GM18526 (cell line): Measurements from ENCODE around the gene CD28.

Experiments used
- POLR2A ChIP-seq: IDR thresholded peaks from 3 replicates; pipeline ENCODE4 v1.6.1; 2011; ENCODE audit not compliant: insufficient read length; ENCODE audit errors: extremely low read depth

The CD28 gene

DNA sequence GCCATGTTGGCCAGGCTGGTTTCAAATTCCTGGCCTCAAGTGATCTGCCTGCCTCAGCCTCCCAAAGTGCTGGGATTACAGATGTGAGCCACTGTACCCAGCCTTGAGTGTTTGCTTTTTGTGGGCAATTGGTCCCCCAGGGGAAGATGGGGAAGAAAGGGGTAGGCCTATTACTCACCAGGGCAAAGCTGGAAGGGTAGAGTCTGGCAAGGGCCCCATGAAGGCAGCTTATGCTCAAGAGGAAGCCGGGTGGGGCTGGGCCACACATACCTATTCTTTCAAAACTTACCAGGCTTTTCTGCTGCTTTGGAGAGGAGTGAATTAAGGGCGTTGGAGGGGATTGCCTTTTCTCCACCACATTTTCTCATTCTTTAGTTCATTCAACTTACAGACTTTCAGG is 24.5 kb upstream of the CD28 start:
- TF ChIP-seq POLR2A: no peak

DNA sequence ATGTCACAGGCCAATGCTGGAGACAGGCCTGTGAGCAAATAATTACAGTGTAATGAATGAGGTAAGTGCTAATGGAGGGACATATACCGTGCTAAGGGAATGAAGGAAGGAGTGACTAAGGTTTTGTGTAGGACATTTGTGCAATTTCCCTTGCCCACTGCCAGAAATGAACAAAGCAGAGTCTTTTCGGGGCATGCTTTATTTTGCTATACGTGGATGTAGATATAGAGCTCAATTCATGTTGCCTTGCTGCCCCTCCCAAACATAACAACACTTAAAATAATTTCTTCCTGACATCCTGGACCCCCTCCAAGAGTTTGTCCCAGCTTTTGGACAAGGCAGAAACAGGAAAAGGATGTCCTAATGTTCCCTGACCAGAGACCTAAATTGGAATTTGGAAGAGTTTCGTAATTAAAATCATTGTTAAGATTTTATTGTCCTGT is 23.7 kb upstream of the CD28 start:
- no peak for TF ChIP-seq POLR2A

DNA sequence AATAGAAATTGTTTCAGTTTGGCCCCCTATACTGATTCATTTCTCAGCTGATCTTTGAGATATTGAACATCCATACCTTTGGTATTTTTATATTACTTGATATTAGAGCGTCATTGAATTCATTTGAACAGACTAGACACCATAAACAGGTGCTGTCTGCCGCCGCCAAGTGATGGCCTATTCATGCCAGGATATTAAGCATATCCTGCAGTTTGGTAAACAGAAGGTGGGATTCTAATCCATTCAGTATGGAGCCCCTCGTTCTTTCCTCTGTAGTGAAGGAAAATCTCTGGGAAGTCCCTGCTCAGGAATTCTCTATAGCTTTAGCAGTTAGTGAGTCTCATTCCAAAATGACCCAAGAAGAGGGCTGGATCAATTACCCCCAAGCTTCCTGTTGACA is 23.0 kb upstream of the CD28 start:
- TF ChIP-seq POLR2A: no peak

DNA sequence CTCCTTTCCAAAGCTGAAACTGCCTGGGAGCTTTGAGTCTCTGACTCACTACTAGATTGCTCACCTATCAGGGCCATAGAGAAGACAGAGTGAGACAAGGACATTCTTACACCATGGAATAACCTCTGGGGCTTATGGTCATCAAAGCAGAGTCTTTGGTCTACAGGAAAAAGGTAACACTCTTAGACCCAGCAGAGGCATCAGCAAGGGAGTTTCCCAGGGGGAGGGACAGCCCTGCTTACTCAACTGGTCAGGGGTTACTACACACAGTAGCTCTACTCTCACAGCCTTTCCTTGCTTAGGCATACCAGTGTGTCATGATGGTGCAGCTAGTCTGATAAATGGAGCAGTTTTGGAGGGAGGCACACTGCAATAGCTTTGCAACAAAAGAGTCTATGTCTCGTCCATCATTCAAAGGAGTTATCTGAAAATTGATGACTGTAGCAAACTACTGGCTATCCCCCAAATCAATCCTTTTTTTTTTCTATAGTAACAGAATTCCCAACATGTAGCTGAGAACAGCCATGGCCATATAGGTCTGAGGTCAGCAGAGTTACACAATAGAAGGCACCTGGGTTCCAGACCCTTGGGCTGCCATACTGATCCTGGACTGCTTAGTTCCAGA is 22.4 kb upstream of the CD28 start:
- TF ChIP-seq POLR2A: no peak

DNA sequence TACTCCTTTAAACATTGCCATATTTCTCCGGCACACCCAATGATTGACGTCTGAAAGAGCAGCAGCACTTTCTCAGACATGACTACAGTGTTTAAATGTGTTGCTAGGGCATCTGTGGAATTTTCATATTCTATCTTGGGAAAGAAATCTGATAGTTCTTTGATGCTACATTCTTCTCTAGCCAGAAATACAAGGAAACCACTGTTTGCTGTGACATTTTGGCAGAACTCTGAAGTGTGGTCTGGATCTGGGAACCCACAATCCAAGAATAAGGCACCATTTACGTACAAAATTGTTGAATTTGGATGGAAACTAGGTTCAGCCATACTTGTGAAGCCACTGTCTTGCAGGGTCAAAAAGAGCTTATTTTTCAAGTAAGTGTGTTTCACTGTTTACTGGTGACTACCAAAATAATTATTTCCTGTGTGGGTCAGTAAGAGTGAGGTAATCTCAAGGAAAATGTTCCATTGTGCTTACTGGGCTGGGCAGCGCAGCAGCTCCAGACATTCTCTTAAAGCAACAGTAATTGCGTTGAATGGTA is 21.3 kb upstream of the CD28 start:
- TF ChIP-seq POLR2A: no peak

DNA sequence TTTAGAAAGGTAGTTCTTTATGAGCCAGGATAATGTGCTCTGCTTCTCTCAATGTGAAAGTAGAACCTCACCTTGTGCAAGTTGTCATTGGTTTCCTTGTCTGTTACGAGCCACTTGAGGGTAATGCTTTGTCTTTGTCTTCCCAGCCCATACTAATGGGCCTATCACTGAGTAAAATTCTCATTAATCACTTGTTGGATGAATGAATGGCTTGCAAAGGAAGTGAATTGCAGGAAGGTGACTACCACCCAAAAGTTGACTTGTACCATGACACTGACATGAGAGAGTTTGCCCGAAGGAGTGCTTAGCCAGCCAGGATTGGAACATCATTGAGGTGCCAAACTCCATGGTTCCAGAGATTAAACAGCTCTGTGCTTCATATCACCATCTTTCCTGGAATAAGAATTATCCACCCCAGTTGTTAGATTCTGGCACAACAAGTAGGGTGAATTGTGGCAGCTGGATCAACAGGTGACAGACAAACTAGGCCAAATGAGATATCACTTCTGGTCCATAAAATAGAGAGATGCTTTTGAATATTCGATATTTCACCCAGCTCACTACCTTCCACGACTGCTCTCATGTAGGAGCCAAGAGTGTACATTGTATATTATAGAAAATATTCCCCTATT is 20.5 kb upstream of the CD28 start:
- no peak for TF ChIP-seq POLR2A

DNA sequence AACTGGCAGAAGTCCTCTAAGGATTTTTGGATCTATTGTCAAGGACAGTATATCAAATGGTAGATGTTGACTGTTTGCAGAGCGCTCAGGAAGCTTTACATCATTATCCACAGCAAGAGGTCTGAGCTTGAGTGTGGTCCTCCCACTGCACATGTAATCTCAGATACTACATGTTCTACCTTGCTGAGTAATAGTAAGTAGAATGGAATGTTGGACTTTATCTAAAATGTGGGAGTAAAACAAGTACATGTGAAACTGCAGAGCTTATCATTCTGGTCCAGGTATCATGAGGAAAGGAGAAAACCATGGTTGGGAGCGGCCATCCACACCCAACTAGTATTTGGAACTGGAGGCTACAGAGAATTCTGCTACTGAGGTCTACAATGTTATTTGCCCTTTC is 19.3 kb upstream of the CD28 start:
- no peak for TF ChIP-seq POLR2A

DNA sequence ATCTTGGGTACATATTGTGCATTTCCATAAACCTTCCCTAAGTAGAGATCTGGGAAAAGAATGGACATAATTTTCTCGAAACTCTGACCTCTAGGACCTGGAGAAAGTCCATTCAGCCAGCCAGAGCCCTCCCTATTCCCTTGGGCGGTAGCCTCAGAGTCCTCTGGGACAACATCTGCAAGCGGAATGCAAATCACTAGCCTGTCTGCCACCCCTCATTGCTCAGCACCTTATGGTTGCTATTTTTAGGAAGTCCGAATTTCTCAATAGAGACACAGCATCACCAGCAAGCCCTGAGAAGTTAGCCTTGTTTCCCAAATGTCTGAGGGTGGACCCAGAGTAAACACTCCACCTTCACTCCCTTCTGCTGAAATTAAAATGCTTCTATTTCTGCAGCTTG is 17.6 kb upstream of the CD28 start:
- TF ChIP-seq POLR2A: no peak

DNA sequence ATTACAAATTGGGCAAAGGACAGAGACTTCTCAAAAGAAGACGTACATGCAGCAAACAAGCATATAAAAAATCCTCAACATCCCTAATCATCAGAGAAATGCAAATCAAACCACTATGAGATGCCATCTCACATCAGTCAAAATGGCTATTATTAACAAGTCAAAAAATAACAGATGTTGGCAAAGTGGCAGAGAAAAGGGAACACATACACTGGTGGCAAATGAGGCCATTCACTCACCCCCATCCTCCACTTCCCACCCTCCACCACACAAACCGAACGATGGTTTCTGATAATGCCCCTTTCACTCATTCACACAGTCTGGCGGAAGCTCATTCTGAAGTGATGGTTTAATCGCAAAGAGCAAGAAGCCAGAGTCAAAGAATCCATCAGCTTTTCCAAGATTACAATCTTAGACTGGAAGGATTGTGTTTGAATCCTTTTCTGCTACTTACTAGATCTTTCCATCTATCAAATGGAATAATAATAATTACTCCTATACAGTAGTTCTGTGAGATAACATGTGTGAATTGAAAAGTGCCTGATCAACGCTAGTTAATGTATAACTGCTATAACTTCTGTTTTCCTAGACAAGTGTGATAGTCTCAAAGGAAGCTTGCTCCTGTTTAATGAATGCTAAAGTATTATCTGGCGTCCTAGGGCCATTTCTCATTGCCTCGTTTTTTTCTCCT is 16.9 kb upstream of the CD28 start:
- TF ChIP-seq POLR2A: no peak

DNA sequence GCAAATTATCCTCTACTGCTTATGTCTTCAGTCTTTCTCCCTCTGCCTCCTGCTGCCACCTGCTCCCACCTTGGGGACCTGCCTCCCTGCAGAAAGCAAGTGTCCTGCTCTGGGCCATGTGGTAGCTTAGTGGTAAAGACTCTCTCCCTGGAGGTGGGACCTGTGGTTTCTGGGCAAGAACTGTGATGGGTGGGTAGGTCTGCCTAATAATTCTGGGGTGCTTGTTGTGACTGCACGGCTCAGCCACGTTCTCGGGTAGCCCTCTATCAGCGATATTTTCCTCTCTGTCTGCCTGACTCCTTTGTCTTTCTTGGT is 16.4 kb upstream of the CD28 start:
- TF ChIP-seq POLR2A: no peak

DNA sequence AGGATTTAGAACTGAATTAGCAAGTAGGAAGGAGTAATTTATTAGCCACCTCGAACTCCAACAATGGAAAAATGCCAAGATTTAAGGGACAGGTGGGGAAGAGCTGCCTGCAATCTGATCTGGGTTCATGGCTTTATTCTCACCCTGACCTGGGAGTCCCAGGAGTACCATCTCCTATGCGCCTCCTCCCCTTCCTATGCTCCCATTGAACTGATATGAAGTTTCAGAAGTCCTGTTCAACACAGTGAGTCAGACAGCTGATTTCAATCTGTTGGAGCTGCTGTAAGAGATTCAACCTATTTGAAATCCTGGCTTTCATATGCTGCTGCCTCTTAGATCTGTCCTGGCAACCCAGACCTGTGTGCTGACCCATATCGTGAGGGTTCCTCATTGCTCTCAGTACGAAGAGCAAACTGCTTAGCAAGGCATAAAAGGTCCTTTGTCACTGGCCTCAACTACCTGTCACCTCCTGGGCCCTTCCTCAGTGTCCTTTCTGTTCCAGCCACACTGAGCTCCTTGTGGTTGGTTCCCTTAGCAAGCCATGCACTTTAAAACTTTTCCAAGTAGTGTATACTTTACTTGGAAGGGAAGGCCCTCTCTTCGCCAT is 15.9 kb upstream of the CD28 start:
- TF ChIP-seq POLR2A: no peak

DNA sequence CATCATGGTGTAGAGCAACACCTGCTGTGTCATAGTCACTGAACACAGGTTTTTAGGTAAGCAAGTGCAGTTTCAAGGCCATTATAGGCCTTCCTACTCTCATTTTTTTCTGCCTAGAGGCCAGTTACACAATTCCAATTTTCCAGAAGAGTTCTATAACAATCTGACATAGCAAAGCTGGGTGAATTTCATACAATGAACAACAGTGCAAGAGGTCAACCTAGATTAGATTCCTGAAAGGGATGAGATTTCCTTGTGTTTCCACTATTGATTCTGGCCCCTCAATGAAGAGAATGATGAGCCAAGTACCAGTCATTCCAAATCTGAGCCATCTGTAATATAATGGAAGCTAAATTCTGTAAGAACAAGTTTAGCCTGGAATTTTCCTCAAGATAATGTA is 15.3 kb upstream of the CD28 start:
- TF ChIP-seq POLR2A: no peak

DNA sequence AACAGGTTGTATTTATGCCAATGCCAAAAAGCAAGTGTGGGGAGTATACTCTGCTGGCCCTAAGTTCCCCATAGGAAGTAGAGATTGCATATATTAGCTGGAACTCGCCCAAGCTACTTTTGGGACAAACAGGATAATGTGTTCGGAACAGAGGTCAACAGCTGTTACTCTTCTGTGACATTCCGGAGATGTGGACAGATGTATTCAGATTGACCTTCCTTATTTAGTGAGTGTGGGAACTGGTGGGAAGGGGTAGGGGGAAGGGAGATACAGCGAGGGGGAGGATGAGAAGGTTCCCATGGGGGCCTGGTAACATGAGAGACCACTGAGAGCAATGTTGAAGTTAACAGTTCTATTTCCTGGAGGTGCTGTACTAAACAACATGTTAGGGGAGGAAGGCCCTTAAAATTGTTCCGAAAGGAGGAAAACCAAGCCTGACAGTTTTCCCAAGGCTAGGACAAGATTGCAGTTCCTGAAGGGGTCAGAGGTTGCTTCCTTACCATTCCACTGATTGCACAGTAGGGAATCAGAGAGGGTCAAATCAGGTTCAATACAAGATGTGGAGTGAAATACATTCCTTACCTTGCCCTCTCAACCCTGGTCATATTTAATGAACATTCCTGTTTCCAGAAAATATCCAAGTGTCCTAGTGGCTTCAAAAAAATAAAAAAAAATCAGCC is 14.3 kb upstream of the CD28 start:
- TF ChIP-seq POLR2A: no peak

DNA sequence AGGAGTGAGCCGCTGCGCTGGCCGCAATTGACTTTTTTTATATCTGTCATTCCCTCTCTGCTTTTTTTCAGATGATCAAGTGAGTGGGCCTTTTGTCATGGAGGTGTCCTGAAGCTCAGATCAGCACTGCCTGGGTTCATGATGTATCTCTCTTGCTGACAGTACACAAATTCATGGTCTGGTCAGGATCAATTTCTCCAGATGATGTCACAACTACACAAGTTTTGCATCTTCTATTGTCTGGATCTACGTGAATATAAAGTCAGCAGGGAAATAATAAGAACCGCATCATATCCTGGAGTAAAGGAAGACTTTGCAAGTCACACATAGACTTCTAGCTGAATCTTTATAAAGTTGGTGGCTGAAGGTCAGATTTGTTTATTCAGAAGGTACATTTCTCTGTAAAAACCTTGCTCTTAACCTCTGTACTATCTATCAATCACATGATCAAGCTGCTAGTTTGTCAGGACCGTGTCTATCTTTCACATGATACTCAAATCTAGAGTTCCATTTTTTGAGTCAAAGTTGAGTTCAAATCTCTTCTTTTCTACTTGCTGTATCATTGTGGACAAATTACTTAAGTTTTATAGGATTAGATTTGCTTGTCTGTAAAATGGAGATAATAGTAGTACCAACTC is 13.1 kb upstream of the CD28 start:
- TF ChIP-seq POLR2A: no peak

DNA sequence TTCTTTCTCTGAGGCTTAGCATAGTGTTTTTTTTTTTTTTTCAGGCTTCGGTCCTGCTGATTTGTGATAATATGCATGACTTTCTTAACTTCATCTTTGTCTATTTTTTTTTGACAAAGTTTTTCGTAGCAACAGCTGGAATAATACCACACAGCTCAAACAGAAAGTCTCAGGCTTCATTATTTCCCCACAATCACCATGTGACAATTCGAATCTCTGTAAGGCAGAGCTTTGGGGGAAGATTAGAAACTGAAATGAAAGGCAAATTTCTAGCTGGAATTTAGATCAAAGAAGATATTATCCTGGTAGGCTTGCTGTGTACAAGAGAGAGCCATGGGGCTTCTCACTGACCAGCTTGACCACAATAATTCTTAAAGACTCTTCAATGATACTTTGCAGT is 12.2 kb upstream of the CD28 start:
- no peak for TF ChIP-seq POLR2A

DNA sequence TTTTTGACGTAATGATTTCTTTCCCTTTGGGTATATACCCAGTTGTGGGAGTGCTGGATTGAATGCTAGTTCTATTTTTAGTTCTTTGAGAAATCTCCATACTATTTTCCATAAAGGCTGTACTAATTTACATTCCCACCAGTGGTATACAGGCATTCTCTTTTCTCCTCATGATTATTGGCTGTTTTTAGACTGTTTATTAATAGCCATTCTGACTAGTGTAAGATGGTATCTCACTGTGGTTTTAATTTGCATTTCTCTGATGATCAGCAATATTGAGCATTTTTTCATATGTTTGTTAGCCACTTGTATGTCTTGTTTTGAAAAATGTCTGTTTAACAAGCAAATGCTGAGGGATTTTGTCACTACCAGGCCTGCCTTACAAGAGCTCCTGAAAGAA is 9.2 kb upstream of the CD28 start:
- TF ChIP-seq POLR2A: no peak

DNA sequence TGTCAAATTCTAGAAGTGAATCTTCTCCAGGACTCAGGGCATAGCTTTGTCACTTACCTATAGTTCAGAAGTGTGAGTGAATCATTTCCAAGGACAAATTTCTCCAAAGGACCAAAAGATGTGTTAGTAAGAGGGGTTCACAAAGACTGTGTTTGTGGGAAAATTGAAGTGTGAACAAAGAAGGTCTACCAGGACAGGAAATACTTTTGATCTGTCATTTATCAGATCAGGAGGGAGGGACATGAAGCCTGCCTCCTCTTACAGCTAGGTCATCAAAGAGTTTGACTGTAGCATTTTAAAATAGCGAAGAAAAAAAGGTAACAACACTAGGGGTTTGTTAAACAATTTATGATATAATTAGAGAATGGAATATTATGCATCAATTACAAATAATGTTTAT is 2.0 kb upstream of the CD28 start:
- TF ChIP-seq POLR2A: no peak
